ENCODE results near the gene RAPGEF3. TPM values are rescaled to one million over a fixed set of nuclear protein-coding genes. Genes with fewer than 3 reads are reported as not detected.

RAPGEF3 gene
- total and polyA plus RNA-seq, 9 of the 15 experiments (the other 6 are each of a cell fraction or from before 2014, with no cell fraction given) = 0.03 to 0.78 (median 0.37) TPM; not detected in 1

DNA sequence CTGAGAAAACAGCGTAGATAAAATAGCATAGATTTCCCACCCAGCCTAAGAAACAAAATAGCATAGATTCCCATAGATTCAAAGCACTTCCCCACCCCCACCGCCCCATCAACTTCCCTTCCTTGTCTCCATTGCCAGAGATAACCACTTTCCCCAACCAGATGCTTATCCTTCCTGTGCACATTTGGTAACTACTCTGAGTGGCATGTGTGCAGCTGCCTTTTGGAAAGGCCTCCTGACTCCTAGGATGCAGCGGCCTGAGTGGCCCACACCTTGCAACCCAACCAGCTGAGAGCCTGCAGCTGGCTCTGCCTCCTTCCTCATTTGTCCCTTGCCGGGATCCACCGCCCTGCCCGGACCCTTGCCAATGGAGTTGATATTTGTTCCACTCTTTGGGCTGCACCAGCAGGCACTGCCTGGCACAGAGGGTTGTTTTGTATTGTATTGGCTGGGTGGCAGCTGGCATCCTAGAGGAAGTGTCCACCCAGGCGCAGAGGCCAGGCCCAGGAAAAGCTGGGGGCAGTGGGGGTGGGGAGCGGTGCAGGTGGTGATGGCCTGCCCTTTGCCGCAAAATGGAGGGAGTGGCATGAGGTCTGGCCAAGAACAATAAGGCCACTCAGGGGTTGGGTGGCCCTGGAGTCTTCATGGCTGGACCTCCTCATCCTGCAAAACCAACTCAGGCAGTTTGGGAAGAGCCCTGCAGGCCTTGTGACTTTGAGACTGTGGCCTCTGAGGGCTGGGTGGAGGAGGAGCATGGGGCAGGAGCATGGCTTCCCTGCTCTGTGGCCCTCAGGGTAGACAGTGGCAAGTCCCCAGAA, 19.3 kb upstream of the RAPGEF3 start (continued):
- TF ChIP-seq, protein P1, sequence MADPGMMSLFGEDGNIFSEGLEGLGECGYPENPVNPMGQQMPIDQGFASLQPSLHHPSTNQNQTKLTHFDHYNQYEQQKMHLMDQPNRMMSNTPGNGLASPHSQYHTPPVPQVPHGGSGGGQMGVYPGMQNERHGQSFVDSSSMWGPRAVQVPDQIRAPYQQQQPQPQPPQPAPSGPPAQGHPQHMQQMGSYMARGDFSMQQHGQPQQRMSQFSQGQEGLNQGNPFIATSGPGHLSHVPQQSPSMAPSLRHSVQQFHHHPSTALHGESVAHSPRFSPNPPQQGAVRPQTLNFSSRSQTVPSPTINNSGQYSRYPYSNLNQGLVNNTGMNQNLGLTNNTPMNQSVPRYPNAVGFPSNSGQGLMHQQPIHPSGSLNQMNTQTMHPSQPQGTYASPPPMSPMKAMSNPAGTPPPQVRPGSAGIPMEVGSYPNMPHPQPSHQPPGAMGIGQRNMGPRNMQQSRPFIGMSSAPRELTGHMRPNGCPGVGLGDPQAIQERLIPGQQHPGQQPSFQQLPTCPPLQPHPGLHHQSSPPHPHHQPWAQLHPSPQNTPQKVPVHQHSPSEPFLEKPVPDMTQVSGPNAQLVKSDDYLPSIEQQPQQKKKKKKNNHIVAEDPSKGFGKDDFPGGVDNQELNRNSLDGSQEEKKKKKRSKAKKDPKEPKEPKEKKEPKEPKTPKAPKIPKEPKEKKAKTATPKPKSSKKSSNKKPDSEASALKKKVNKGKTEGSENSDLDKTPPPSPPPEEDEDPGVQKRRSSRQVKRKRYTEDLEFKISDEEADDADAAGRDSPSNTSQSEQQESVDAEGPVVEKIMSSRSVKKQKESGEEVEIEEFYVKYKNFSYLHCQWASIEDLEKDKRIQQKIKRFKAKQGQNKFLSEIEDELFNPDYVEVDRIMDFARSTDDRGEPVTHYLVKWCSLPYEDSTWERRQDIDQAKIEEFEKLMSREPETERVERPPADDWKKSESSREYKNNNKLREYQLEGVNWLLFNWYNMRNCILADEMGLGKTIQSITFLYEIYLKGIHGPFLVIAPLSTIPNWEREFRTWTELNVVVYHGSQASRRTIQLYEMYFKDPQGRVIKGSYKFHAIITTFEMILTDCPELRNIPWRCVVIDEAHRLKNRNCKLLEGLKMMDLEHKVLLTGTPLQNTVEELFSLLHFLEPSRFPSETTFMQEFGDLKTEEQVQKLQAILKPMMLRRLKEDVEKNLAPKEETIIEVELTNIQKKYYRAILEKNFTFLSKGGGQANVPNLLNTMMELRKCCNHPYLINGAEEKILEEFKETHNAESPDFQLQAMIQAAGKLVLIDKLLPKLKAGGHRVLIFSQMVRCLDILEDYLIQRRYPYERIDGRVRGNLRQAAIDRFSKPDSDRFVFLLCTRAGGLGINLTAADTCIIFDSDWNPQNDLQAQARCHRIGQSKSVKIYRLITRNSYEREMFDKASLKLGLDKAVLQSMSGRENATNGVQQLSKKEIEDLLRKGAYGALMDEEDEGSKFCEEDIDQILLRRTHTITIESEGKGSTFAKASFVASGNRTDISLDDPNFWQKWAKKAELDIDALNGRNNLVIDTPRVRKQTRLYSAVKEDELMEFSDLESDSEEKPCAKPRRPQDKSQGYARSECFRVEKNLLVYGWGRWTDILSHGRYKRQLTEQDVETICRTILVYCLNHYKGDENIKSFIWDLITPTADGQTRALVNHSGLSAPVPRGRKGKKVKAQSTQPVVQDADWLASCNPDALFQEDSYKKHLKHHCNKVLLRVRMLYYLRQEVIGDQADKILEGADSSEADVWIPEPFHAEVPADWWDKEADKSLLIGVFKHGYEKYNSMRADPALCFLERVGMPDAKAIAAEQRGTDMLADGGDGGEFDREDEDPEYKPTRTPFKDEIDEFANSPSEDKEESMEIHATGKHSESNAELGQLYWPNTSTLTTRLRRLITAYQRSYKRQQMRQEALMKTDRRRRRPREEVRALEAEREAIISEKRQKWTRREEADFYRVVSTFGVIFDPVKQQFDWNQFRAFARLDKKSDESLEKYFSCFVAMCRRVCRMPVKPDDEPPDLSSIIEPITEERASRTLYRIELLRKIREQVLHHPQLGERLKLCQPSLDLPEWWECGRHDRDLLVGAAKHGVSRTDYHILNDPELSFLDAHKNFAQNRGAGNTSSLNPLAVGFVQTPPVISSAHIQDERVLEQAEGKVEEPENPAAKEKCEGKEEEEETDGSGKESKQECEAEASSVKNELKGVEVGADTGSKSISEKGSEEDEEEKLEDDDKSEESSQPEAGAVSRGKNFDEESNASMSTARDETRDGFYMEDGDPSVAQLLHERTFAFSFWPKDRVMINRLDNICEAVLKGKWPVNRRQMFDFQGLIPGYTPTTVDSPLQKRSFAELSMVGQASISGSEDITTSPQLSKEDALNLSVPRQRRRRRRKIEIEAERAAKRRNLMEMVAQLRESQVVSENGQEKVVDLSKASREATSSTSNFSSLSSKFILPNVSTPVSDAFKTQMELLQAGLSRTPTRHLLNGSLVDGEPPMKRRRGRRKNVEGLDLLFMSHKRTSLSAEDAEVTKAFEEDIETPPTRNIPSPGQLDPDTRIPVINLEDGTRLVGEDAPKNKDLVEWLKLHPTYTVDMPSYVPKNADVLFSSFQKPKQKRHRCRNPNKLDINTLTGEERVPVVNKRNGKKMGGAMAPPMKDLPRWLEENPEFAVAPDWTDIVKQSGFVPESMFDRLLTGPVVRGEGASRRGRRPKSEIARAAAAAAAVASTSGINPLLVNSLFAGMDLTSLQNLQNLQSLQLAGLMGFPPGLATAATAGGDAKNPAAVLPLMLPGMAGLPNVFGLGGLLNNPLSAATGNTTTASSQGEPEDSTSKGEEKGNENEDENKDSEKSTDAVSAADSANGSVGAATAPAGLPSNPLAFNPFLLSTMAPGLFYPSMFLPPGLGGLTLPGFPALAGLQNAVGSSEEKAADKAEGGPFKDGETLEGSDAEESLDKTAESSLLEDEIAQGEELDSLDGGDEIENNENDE (IDR thresholded peaks at IDR 0.05; ENCODE audit: low read depth, low read length) = no peak
- TF ChIP-seq KLF10 (CRISPR knock-in tag; IDR thresholded peaks at IDR 0.05) (no peak), KDM4B (IDR thresholded peaks at IDR 0.05; ENCODE audit: borderline replicate concordance in 2 of 2, low read depth in 1 of 2) (no peak), ZC3H4 (CRISPR knock-in tag; IDR thresholded peaks at IDR 0.05; ENCODE audit: borderline replicate concordance) (no peak), ESRRB (CRISPR knock-in tag; IDR thresholded peaks at IDR 0.05; ENCODE audit: borderline replicate concordance) (no peak), NEUROD1 (IDR thresholded peaks at IDR 0.05; ENCODE audit: borderline replicate concordance, low read depth, low read length, partially characterized antibody) (peak; percentile 57), ZNF3 (CRISPR knock-in tag; IDR thresholded peaks at IDR 0.05) (no peak), ZNF282 (CRISPR knock-in tag; IDR thresholded peaks at IDR 0.05) (no peak), ZNF140 (CRISPR knock-in tag; IDR thresholded peaks at IDR 0.05) (no peak), BRCA1 (IDR thresholded peaks at IDR 0.05) (no peak), BRCA1 (CRISPR knock-in tag; IDR thresholded peaks at IDR 0.05) (no peak), NUFIP1 (IDR thresholded peaks at IDR 0.05; ENCODE audit: partially characterized antibody) (no peak), ZNF274 (IDR thresholded peaks at IDR 0.05; ENCODE audit: borderline replicate concordance, low read depth, low read length) (peak; percentile 53; the same call in 1 of the 2 replicates), HMG20B (CRISPR knock-in tag; IDR thresholded peaks at IDR 0.05) (no peak)
- TF ChIP-seq, protein P2, sequence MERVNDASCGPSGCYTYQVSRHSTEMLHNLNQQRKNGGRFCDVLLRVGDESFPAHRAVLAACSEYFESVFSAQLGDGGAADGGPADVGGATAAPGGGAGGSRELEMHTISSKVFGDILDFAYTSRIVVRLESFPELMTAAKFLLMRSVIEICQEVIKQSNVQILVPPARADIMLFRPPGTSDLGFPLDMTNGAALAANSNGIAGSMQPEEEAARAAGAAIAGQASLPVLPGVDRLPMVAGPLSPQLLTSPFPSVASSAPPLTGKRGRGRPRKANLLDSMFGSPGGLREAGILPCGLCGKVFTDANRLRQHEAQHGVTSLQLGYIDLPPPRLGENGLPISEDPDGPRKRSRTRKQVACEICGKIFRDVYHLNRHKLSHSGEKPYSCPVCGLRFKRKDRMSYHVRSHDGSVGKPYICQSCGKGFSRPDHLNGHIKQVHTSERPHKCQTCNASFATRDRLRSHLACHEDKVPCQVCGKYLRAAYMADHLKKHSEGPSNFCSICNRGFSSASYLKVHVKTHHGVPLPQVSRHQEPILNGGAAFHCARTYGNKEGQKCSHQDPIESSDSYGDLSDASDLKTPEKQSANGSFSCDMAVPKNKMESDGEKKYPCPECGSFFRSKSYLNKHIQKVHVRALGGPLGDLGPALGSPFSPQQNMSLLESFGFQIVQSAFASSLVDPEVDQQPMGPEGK (CRISPR knock-in tag; IDR thresholded peaks at IDR 0.05; ENCODE audit: borderline replicate concordance) = no peak
